Astrocyte (in vitro differentiated cells and primary cell): Measurements from ENCODE around the gene RETREG1.

ENCODE experiments used
- EZH2 ChIP-seq: IDR thresholded peaks from 2 replicates; pipeline ENCODE4 v1.6.1; 2012; ENCODE audit warnings: mild to moderate bottlenecking, low read length, inconsistent platforms; ENCODE audit not compliant: insufficient read depth
- TF ChIP-seq, protein P1 (sequence below): IDR thresholded peaks from 2 replicates; pipeline ENCODE4 v1.5.1; 2011; ENCODE audit warnings: low read depth, mild to moderate bottlenecking, inconsistent platforms, low read length, moderate library complexity; ENCODE audit not compliant: insufficient read depth

DNA sequence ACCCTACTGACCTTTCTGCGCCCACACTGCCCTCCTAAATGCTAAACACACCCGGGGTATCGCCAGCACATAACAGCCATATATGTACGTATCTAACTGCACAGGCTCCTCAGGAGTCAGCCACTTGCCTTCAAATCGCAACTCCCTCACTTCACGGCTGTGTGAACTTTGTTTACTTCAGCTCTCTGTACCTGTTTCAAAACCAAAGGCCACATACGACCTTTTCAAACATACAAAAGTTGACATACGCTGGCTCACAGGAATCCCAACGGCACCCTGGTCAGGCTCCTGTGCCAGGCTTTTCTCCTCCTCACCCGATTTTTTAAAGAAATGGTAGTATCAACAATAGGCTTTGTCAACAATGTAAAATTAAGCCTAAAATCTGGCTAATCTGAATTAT is 112.2 kb downstream of the RETREG1 start:
- TF ChIP-seq, protein P1, sequence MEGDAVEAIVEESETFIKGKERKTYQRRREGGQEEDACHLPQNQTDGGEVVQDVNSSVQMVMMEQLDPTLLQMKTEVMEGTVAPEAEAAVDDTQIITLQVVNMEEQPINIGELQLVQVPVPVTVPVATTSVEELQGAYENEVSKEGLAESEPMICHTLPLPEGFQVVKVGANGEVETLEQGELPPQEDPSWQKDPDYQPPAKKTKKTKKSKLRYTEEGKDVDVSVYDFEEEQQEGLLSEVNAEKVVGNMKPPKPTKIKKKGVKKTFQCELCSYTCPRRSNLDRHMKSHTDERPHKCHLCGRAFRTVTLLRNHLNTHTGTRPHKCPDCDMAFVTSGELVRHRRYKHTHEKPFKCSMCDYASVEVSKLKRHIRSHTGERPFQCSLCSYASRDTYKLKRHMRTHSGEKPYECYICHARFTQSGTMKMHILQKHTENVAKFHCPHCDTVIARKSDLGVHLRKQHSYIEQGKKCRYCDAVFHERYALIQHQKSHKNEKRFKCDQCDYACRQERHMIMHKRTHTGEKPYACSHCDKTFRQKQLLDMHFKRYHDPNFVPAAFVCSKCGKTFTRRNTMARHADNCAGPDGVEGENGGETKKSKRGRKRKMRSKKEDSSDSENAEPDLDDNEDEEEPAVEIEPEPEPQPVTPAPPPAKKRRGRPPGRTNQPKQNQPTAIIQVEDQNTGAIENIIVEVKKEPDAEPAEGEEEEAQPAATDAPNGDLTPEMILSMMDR = no peak
- no peak for TF ChIP-seq EZH2
